ENCODE data around the gene TUNAR. TPM values are rescaled to one million over a fixed set of nuclear protein-coding genes. Genes with fewer than 3 reads are reported as not detected.

TUNAR gene
- total RNA-seq, 1 donor from 2014 or later = not detected

Other genes with a start within 250 kb of the TUNAR start
- gene TCL1B, start 190.4 kb upstream of the TUNAR start, total RNA-seq = not detected
- gene TCL1A, start 162.7 kb upstream of the TUNAR start, total RNA-seq = not detected
- gene C14orf132, start 162.5 kb downstream of the TUNAR start, total RNA-seq = 6.7 TPM